GOT3 (cell line): ENCODE measurements around the gene STAG1.
"Not testable (repeated sequence)": the region's sequence is repeated elsewhere in the genome, so short reads cannot be mapped to it uniquely, and the experiment has no call there.

ENCODE experiments used
- DNase-seq: peaks from one replicate; lab custom pipeline; 2025; ENCODE audit warnings: mixed read lengths; lab: John Stamatoyannopoulos, UW

Gene STAG1

GRCh38 chr3:136404056-136404455 lies 348.1 kb downstream of the STAG1 start:
- no peak for DNase-seq

- DNase-seq: no peak
Observed at GRCh38 chr3:136396916-136397315, 355.3 kb downstream of the STAG1 start.

GRCh38 chr3:136390574-136390973 lies 361.6 kb downstream of the STAG1 start:
- no peak for DNase-seq

- DNase-seq: no peak
Observed at GRCh38 chr3:136387031-136387430, 365.1 kb downstream of the STAG1 start.

GRCh38 chr3:136385457-136385856 lies 366.7 kb downstream of the STAG1 start:
- no peak for DNase-seq

- no peak for DNase-seq
Observed at GRCh38 chr3:136381051-136381450, 371.1 kb downstream of the STAG1 start.

- DNase-seq: no peak
Observed at GRCh38 chr3:136380530-136380929, 371.6 kb downstream of the STAG1 start.

- DNase-seq: no peak
Observed at GRCh38 chr3:136378011-136378410, 374.2 kb downstream of the STAG1 start.

- DNase-seq: no peak
Observed at GRCh38 chr3:136377508-136377907, 374.7 kb downstream of the STAG1 start.

- DNase-seq: not testable (repeated sequence)
Observed at GRCh38 chr3:136375800-136376199, 376.4 kb downstream of the STAG1 start.

GRCh38 chr3:136366289-136366688 lies 385.9 kb downstream of the STAG1 start:
- DNase-seq: no peak

GRCh38 chr3:136353461-136353860 lies 398.7 kb downstream of the STAG1 start:
- no peak for DNase-seq

- DNase-seq: no peak
Observed at GRCh38 chr3:136351905-136352304, 400.3 kb downstream of the STAG1 start.

- no peak for DNase-seq
Observed at GRCh38 chr3:136351351-136351750, 400.8 kb downstream of the STAG1 start.

GRCh38 chr3:136350557-136350956 lies 401.6 kb downstream of the STAG1 start:
- DNase-seq: no peak

GRCh38 chr3:136350132-136350531 lies 402.0 kb downstream of the STAG1 start:
- DNase-seq: no peak

GRCh38 chr3:136346486-136346885 lies 405.7 kb downstream of the STAG1 start:
- no peak for DNase-seq

GRCh38 chr3:136343873-136344555 lies 408.2 kb downstream of the STAG1 start:
- peak; percentile 42 for DNase-seq

- no peak for DNase-seq
Observed at GRCh38 chr3:136343446-136343845, 408.7 kb downstream of the STAG1 start.

- peak; percentile 20 for DNase-seq
Observed at GRCh38 chr3:136336329-136337100, 415.7 kb downstream of the STAG1 start.

GRCh38 chr3:136334726-136335125 lies 417.5 kb downstream of the STAG1 start:
- DNase-seq: not testable (repeated sequence)

- no peak for DNase-seq
Observed at GRCh38 chr3:136334209-136334608, 418.0 kb downstream of the STAG1 start.

- DNase-seq: no peak
Observed at GRCh38 chr3:136332776-136333175, 419.4 kb downstream of the STAG1 start.
